Type B pancreatic cell (in vitro differentiated cells): ENCODE results near the gene RPS27L. TPM values are rescaled to one million over a fixed set of nuclear protein-coding genes. Genes with fewer than 3 reads are reported as not detected.

Source experiments
- DNase-seq: peaks from one replicate; pipeline ENCODE4 v3.0.0; 2021; ENCODE audit warnings: mixed read lengths; ENCODE audit not compliant: unreplicated experiment; ENCODE audit errors: extremely low spot score
- H3K27ac Mint-ChIP-seq: 2 replicates; pipeline ENCODE4 v1.8.0; 2021; ENCODE audit warnings: mild to moderate bottlenecking, mixed read lengths
- H3K27me3 Mint-ChIP-seq: 2 replicates; pipeline ENCODE4 v1.8.0; 2021; ENCODE audit warnings: mixed read lengths
- H3K36me3 Mint-ChIP-seq: 2 replicates; pipeline ENCODE4 v1.8.0; 2021; ENCODE audit warnings: mixed read lengths
- H3K4me1 Mint-ChIP-seq: one replicate; pipeline ENCODE4 v1.8.0; 2021; ENCODE audit warnings: mixed read lengths; ENCODE audit not compliant: unreplicated experiment
- H3K4me3 Mint-ChIP-seq: 2 replicates; pipeline ENCODE4 v1.8.0; 2021; ENCODE audit warnings: mild to moderate bottlenecking, mixed read lengths
- H3K9me3 Mint-ChIP-seq: 2 replicates; pipeline ENCODE4 v1.8.0; 2021; ENCODE audit warnings: mixed read lengths
- CTCF ChIP-seq: fragments of 200-600 bp; sonication (generic); conservative IDR thresholded peaks from 2 replicates; pipeline ENCODE4 v1.5.0; 2021; ENCODE audit warnings: antibody characterized with exemption, mild to moderate bottlenecking
- total RNA-seq: library from RNA; stranded (reverse); gene quantifications from 2 replicates; pipeline ENCODE4 v1.2.1, GENCODE V29; 2021; ENCODE audit warnings: low replicate concordance

Gene RPS27L
- total RNA-seq, 1 donor from 2014 or later: 205 TPM

DNA sequence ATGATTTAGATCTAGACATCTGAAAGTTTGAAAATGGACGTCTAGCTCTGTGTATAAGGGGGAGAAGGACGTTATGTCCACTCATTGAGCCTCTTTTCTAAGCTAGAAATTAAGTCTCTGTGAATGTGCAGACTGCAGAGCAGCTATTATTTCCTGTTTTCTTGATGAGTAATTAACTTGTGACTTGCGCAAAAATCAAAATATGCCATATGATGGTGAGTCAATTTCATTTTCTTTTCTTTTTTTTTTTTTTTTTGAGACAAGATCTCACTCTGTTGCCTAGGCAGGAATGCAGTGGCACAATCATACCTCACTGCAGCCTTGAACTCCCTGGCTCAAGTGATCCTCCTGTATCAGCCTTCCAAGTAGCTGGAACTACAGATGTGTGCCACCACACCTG lies 21.5 kb downstream of the RPS27L start:
- no peaks in the 10 kb centered on the region for H3K36me3 Mint-ChIP-seq
- TF ChIP-seq CTCF: no peak
- H3K4me1 Mint-ChIP-seq: no peaks in the 10 kb centered on the region
- H3K9me3 Mint-ChIP-seq: no peaks in the 10 kb centered on the region
- no peaks in the 10 kb centered on the region for H3K27me3 Mint-ChIP-seq
- no peak for DNase-seq
- no peak overlapping the region for H3K27ac Mint-ChIP-seq
- H3K4me3 Mint-ChIP-seq: no peak overlapping the region

- H3K27me3 Mint-ChIP-seq: no peaks in the 10 kb centered on the region
- no peaks in the 10 kb centered on the region for H3K4me1 Mint-ChIP-seq
- no peaks in the 10 kb centered on the region for H3K9me3 Mint-ChIP-seq
- no peak overlapping the region for H3K27ac Mint-ChIP-seq
- DNase-seq: no peak
- H3K36me3 Mint-ChIP-seq: no peaks in the 10 kb centered on the region
- no peak for TF ChIP-seq CTCF
- H3K4me3 Mint-ChIP-seq: no peak overlapping the region
Measured at GRCh38 chr15:63135281-63135680, 22.0 kb downstream of the RPS27L start.

DNA sequence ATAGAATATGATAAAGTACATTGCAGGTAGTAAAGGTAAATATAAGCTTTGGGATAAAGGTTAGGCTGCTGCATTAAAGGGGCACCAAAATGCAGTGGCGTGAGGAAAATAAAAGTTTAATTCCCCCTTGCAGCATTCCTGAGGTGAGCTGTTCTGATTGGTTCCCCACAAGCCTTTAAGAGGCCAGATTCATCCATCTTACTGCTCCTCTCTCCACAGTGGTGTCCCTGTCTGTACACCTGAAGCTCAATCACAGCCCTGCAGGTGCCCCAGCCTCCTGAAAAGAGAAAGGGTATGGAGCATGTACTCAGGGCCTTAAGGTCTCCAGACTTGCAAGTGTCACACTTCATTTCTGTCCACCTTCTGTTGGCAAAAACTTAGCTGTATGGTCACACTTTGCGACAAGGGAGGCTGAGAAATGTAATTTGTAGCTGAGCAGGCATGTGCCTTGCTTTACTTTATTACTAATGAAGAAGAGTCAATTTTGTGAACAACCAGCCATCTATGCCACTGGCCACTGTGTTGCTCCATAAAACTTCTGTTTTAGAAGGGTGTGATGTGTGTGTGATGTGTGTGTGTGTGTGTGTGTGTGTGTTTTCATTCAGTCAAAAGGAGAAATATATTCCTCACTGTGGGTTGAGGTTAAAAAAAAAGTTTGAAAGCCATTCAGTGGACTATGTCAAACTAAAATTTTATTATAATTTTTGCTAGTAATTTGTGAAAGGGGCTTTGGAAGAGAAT lies 22.9 kb downstream of the RPS27L start:
- TF ChIP-seq CTCF: no peak
- Mint-ChIP-seq H3K27me3 (no peaks in the 10 kb centered on the region), H3K4me1 (no peaks in the 10 kb centered on the region), H3K27ac (no peak overlapping the region), H3K36me3 (peaks cover 2% of the 10 kb centered on the region), H3K4me3 (no peak overlapping the region), H3K9me3 (no peaks in the 10 kb centered on the region)
- DNase-seq: no peak

GRCh38 chr15:63133786-63134185 lies 23.5 kb downstream of the RPS27L start:
- Mint-ChIP-seq H3K27ac (no peak overlapping the region), H3K9me3 (no peaks in the 10 kb centered on the region), H3K27me3 (no peaks in the 10 kb centered on the region), H3K4me3 (no peak overlapping the region), H3K36me3 (peaks cover 5% of the 10 kb centered on the region), H3K4me1 (no peaks in the 10 kb centered on the region)
- TF ChIP-seq CTCF: no peak
- DNase-seq: no peak

GRCh38 chr15:63126726-63127125 lies 30.6 kb downstream of the RPS27L start:
- no peak for TF ChIP-seq CTCF
- Mint-ChIP-seq H3K9me3 (no peaks in the 10 kb centered on the region), H3K27me3 (no peaks in the 10 kb centered on the region), H3K36me3 (peaks cover 11% of the 10 kb centered on the region), H3K4me1 (no peaks in the 10 kb centered on the region), H3K27ac (no peak overlapping the region), H3K4me3 (no peak overlapping the region)
- DNase-seq: no peak
